Mononuclear cell (primary cell): ENCODE results near the gene PHACTR3. TPM values are rescaled to one million over a fixed set of nuclear protein-coding genes. Genes with fewer than 3 reads are reported as not detected.

ENCODE experiments used
- H3K27me3 ChIP-seq: 2 replicates; pipeline ENCODE4 v1.6.0; 2011; ENCODE audit warnings: low read length, control low read depth; ENCODE audit not compliant: insufficient read depth
- H3K4me1 ChIP-seq: 2 replicates; pipeline ENCODE4 v1.5.1; 2011; ENCODE audit warnings: mild to moderate bottlenecking, low read length, control low read depth; ENCODE audit not compliant: insufficient read depth
- H3K4me3 ChIP-seq: 2 replicates; pipeline ENCODE4 v1.5.1; 2011; ENCODE audit warnings: mild to moderate bottlenecking, low read length, moderate library complexity
- H3K9me3 ChIP-seq: 2 replicates; pipeline ENCODE4 v1.5.1; 2011; ENCODE audit warnings: low read depth, mild to moderate bottlenecking, control low read depth, low read length
- total RNA-seq: library from RNA; depleted of rRNA; stranded (reverse); fragments of >200 nt; gene quantifications from one replicate; pipeline ENCODE4 v1.2.3, GENCODE V29; 2012

Gene PHACTR3
- total RNA-seq, 1 donor = 0.21 TPM

DNA sequence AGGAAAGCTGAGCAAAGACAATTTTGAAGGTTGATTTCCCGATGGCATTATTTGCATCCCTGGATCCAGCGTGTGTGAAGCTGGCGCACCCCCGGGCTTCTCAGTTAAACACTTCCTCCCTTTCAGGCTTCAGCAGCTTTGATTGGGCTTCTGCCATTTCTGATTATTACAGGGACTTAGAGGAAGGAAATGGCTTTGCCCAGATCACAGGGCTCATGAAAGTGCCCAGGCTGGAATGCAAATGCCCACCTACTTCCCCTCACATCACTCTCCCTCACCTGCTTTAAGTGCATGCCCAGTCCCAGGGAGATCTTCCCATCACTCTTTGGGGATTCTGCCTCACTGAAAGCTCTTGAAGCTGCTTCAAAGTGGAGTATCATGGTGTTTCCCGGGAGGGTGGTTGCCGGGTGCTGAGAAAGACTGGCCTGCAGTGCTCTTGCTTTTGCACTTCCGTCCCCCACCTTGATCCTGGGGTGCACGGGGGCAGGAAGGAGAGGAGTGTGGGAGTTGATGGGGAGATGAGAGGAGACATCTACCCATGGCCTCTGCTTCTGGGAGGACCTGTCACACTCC lies 28.3 kb downstream of the PHACTR3 start:
- Histone ChIP-seq H3K27me3 (no peaks in the 10 kb centered on the region), H3K9me3 (no peaks in the 10 kb centered on the region)

DNA sequence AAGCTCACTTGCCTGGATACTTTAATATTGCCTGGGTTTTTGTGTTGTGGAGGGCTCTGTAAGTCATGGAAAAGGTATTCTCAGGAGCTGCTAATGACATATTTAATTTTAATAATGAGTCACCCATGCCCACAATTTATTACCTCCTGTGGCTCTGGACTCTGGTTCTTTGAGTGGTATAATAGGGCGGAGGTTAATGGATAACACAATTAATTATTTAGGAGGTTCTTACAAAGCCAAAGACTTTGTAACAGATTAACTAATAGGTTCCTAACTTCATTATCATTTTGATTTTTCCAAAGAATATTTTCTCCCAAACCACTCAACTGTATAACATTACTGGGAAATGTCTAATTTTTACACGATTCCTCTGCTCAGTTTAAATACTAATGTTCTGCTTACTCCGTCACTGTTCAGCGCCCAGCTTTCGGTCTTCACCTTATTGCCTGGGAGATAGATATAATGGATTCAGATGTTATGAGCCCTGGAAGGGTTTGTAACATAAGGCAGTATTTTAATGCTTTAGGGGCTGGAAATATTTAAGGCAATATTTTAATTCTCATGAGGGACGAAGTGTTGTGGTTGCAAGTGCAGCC lies 29.4 kb downstream of the PHACTR3 start:
- Histone ChIP-seq H3K9me3 (no peaks in the 10 kb centered on the region), H3K4me3 (no peak overlapping the region), H3K4me1 (no peaks in the 10 kb centered on the region), H3K27me3 (no peaks in the 10 kb centered on the region)

More for the DNA sequence above, 28.3 kb downstream of the PHACTR3 start:
- H3K4me3 ChIP-seq = no peak overlapping the region
- H3K4me1 ChIP-seq = no peaks in the 10 kb centered on the region

DNA sequence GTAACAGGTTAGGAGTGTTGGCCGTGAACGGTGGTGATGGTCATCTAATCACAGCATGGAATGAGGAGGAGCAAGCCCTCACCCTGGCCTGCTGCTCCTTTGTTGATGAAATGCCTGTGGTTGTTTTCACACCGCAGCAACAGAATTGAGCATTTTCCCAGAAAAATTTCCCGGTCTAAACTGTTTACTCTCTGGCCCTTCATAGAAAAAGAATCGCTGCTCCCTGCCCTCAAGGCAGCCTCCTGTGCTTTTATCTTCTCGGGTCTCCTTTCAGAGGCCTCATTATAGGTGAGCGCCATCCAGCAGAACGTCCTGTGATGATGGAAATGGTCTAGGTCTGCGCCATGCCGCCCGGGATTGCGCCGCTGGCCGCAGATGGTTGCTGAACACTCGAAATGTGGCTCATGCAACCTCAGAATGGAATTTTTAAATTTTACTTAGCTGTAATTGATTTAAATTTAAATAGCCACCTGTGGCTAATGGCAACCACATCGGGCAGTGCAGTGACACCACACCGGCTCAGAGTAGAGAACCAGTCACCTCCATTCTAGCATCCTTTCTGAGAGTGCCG lies 30.2 kb downstream of the PHACTR3 start:
- no peaks in the 10 kb centered on the region for H3K9me3 ChIP-seq
- H3K27me3 ChIP-seq = no peaks in the 10 kb centered on the region
- H3K4me3 ChIP-seq = no peak overlapping the region
- H3K4me1 ChIP-seq = no peaks in the 10 kb centered on the region

DNA sequence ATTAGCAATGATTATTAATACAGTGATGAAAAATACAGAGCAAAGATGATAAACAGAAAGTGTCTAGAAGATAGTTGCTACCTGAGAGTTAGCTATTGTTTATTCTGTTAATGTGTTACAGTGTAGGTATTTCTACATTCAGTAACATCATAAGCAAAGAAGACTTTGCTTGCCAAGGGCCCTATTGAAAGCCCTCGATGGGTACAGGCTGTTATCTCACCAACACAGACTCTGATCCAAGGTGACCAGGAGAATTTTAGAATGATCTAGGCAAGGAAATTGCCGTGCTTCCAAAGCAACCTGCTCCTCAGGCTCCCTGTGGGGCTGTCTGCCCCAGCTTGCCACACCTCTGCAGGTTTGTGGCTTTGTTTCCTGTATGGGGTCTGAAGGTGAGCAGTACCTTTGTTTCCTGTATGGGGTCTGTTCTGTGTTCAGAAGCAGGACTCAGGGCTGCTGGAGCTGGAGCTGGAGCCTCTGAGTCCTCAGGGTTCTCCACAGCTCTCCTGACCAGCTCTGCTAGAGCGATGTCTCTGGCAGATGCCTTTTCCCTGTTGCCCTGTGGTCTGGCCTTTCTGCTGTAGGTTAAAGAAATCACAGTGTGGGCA lies 32.5 kb downstream of the PHACTR3 start:
- Histone ChIP-seq H3K4me3 (no peak overlapping the region), H3K4me1 (no peaks in the 10 kb centered on the region), H3K27me3 (no peaks in the 10 kb centered on the region)

DNA sequence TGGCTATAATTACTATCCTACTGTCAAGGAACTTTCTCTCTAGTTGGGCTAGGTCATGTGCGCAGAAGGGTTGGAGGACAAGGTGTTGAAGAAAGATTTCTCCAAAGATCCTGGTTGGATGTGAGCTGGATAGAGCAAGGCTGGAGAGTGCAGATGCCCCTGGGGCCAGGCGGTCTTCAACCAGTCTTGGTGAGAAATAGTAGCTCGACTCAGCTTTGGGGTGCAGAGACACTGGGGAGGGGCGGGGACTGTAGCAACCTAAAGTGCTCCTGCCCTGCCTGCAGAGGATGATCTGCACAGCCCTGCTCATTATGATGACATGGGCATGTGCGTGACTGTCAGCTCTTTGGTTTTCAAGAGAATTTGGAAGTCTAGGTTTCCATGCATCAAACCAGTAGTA lies 35.9 kb downstream of the PHACTR3 start:
- no peaks in the 10 kb centered on the region for H3K9me3 ChIP-seq
- H3K4me1 ChIP-seq = no peaks in the 10 kb centered on the region

More for the DNA sequence above, 32.5 kb downstream of the PHACTR3 start:
- no peaks in the 10 kb centered on the region for H3K9me3 ChIP-seq

DNA sequence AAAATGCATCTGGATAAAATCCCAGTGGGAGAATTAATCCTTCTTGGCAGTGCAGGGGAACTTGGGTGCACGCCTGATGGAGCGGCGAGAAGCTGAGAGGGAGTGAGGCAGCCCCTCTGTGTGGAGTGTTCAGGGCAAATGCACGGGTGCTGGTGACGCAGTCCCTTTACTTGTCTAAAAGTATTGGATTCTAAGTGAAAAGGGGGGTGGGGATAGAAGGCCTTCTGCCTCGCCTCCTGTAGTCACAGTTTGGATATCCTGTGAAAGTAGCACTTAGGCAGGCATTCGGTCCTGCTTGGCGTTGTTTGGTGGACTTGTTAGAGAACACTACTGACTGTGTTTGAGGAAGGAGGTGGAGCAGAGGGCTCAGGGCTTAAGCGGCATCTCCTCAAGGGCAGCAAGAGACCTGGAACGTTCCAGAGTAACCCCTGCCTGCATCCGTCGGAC lies 39.3 kb downstream of the PHACTR3 start:
- no peaks in the 10 kb centered on the region for H3K27me3 ChIP-seq
- H3K9me3 ChIP-seq = no peaks in the 10 kb centered on the region
- no peak overlapping the region for H3K4me3 ChIP-seq
- no peaks in the 10 kb centered on the region for H3K4me1 ChIP-seq

More for the DNA sequence above, 35.9 kb downstream of the PHACTR3 start:
- H3K27me3 ChIP-seq = no peaks in the 10 kb centered on the region
- no peak overlapping the region for H3K4me3 ChIP-seq

DNA sequence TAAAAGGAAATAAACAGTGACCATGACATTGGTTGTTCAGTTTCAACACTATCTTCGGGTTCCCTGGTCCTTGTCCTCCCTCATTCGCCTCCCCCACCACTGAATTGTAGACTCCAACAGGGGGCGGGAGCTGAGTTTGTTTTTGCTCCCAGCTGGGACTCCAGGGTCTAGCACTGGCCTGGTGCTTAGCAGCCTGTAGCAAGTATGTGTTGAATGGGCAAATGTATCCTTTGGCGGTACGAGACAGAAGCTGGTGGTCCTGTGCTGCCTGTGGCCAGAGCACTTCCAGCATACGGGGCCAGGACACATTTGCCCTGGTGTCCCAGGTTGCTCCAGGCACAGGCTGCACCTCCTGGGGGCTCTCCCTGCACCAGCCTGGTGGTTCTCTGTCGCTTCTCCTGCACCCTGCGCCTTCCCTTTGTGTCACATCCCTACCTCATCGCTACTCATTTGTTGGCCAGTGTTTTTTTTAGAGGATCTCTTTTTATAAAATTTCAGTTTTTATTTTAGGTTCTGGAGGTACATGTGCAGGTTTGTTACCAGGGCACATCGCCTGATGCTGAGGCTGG lies 40.1 kb downstream of the PHACTR3 start:
- no peaks in the 10 kb centered on the region for H3K27me3 ChIP-seq
- no peaks in the 10 kb centered on the region for H3K4me1 ChIP-seq
- no peak overlapping the region for H3K4me3 ChIP-seq
- H3K9me3 ChIP-seq = no peaks in the 10 kb centered on the region

DNA sequence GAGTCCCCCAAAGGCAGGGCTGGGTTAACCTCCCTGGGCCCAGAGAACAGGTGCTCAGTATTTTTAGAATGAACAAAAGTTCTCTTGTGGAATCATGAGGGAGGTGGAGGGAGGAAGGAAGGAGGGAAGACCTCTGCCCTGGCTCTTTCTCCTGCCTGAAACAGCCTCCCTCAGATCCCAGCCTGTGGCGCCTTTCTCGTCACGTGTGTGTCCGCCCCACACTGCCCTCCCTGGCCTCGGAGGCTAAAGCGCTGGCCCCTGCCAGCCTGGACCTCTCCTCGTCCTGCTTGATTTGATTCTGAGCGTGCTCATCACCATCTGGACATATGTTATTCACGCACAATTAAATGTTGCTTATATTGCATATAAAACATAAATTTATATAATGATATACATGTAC lies 40.9 kb downstream of the PHACTR3 start:
- Histone ChIP-seq H3K27me3 (no peaks in the 10 kb centered on the region), H3K4me1 (no peaks in the 10 kb centered on the region), H3K4me3 (no peak overlapping the region), H3K9me3 (no peaks in the 10 kb centered on the region)

DNA sequence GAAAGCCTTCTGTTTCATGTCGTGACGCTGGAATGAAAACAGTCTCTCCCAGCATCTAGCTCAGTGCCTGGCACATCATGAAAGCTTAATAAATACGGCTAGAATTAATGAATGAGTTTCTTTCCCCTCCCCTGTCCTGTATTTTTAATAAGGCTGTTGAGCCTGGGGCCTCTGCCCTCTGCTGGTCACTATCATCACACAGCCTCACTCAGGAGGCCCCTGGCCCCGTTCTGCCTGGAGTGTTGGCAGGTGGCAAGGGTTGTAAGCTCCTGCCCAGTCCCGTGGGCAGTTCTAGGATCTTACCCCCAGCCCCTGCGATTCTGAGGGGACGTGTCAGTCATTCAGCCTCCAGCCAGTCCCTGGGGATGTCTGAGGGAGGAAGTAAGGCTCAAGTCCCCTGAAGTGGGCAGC lies 41.4 kb downstream of the PHACTR3 start:
- H3K4me3 ChIP-seq = no peak overlapping the region
- no peaks in the 10 kb centered on the region for H3K27me3 ChIP-seq
- H3K9me3 ChIP-seq = no peaks in the 10 kb centered on the region
- no peaks in the 10 kb centered on the region for H3K4me1 ChIP-seq

DNA sequence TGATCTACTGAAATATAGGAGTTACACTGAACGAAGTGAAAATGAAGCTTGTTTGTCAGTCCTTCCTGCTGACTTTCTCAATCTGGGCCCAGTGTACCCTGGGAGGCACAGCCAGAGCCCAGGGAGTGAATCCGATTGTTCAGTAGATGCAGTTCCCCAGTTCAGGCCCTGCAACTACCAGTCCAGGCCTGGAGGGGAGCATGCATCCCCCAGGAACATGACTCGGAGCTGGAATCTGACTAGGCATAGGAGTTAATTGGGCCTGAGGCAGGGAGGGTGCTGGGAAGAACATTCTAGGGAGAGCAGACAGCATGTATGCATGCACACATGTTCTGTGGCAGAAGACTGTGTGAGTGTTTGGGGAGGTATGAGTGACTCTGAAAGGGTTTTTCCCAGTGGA lies 42.1 kb downstream of the PHACTR3 start:
- H3K4me3 ChIP-seq = no peak overlapping the region
- no peaks in the 10 kb centered on the region for H3K9me3 ChIP-seq
- H3K27me3 ChIP-seq = no peaks in the 10 kb centered on the region
- no peaks in the 10 kb centered on the region for H3K4me1 ChIP-seq

DNA sequence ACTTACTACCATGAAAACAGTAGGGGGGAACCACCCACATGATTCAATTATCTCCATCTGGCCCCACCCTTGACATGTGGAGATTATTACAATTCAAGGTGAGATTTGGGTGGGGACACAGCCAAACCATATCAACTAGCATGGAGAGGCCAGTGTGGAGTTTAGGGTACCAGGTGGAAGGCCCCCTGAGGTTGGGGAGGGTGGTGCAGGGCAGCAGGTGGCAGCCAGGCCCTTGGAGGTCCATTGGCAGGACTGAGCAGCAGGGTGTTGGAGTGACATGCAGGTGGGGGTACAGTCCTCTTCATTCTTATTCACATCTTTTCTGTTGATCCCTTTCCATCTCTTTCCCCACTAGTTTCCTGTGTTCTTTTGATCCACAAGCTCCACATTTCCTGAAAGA lies 42.9 kb downstream of the PHACTR3 start:
- Histone ChIP-seq H3K27me3 (no peaks in the 10 kb centered on the region), H3K4me1 (no peaks in the 10 kb centered on the region)

DNA sequence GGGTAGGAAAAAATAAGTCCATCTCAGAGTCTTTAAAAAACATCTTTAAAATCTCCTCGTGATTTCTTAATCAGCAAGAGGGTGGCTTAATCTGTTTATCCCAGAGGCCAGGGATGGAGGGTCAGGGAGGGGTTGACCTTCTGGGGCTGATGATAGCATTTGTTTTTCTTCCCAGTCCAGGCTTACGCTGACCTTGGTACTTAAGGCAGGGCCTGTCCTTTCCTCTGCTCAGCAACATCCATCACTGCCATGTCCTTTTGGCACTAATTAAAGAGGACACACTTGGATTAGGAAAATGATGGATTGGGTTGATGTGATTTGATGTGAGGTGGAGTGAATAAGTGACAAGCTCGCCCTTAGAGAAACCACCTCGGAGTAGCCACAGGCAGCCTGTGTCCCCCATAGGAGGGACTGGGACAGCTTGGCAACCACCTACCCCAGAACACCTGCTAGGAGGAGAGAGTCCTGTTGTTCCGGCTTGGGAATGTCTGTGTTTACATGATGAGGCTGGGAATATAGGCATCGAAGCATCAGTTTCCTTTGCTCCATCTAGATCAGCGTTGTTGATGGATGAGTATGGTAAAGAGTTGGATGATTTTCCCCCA lies 44.2 kb downstream of the PHACTR3 start:
- Histone ChIP-seq H3K4me3 (no peak overlapping the region), H3K4me1 (no peaks in the 10 kb centered on the region), H3K27me3 (no peaks in the 10 kb centered on the region), H3K9me3 (no peaks in the 10 kb centered on the region)

More for the DNA sequence above, 42.9 kb downstream of the PHACTR3 start:
- H3K9me3 ChIP-seq = no peaks in the 10 kb centered on the region
- H3K4me3 ChIP-seq = no peak overlapping the region

DNA sequence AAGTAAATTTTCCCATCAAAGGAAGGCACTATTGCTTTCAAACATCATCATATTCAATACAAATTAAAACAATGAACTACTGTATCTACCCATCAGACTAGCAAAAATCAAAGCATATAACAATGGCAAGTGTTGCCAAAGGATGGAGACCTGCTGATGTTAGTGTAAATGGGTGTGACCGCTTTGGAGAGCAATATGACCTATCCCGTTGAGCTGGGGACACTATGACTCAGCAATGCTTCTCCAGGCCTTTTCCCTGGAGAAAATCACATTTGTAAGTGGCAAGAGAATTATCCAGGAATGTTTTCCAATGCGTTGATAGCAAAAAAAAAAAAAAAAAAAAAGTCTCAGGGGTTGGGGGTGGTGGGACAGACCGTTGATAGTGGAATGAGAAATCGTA lies 46.1 kb downstream of the PHACTR3 start:
- H3K4me3 ChIP-seq = no peak overlapping the region
- H3K4me1 ChIP-seq = no peaks in the 10 kb centered on the region
- H3K27me3 ChIP-seq = no peaks in the 10 kb centered on the region
- H3K9me3 ChIP-seq = peaks cover under 1% of the 10 kb centered on the region

DNA sequence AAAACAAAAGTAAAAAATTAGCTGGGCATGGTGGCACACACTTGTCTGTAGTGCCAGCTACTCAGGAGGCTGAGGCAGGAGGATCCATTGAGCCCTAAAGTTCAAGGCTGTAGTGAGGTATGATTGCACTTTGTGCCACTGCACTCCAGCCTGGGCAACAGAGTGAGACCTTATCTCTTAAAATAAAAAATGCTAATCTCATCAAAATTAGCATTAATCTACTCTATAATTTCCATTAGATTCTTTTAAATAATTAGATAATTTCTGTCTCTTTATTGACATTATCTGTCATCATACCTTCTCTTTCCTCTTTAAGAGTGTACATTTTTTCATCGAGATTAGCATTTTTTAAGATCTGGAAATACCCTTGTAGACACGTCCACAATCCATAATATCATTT lies 48.0 kb downstream of the PHACTR3 start:
- Histone ChIP-seq H3K4me3 (no peak overlapping the region), H3K9me3 (peaks cover 18% of the 10 kb centered on the region), H3K4me1 (no peaks in the 10 kb centered on the region), H3K27me3 (peaks cover 3% of the 10 kb centered on the region)

DNA sequence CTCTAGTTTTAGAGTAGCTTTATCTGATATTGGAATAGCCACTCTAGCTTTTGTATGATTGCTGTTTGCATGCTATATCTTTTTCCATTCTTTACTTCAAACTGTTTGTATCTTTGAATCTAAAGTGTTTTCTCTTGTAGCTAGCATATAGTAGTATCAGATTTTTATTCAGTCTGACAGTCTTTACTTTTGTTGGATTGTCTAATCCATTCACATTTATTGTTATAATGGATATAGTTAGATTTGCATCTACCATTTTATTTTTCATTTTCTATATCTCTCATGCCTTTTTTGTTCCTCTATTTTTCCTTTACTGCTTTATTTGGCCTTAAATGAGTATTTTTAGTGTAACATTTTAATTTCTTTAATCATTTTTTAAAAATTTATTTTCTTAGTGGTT lies 52.1 kb downstream of the PHACTR3 start:
- no peak overlapping the region for H3K4me3 ChIP-seq
- no peaks in the 10 kb centered on the region for H3K4me1 ChIP-seq
- H3K9me3 ChIP-seq = peaks cover 34% of the 10 kb centered on the region
- peaks cover 6% of the 10 kb centered on the region for H3K27me3 ChIP-seq
